DLD1 (cell line): ENCODE results near the gene TMBIM4.

Experiments
- in situ Hi-C: cut with HindIII; loops from 2 replicates; pipeline ENCODE4 v1.10.0; 2017; ENCODE audit warnings: low sequenced_read_pairs

Gene TMBIM4

GRCh38 chr12:66142826-66143225 lies 27.0 kb downstream of the TMBIM4 start:
- in situ Hi-C loops, result no loop called here

- in situ Hi-C loops, result no loop called here
Measured at GRCh38 chr12:66141299-66141698, 28.5 kb downstream of the TMBIM4 start.

GRCh38 chr12:66140731-66141130 lies 29.1 kb downstream of the TMBIM4 start:
- in situ Hi-C loops, result no loop called here

- in situ Hi-C loops, result no loop called here
Measured at GRCh38 chr12:66139328-66139727, 30.5 kb downstream of the TMBIM4 start.

GRCh38 chr12:66137937-66138336 lies 31.9 kb downstream of the TMBIM4 start:
- in situ Hi-C loops, result no loop called here

- in situ Hi-C loops, result no loop called here
Measured at GRCh38 chr12:66132408-66132807, 37.4 kb downstream of the TMBIM4 start.

- in situ Hi-C loops, result no loop called here
Measured at GRCh38 chr12:66131067-66131688, 38.6 kb downstream of the TMBIM4 start.

GRCh38 chr12:66130267-66131066 lies 39.3 kb downstream of the TMBIM4 start, which contains the start of gene LLPH:
TSS of gene LLPH (minus strand) at chr12:66130750. CDS start at chr12:66129106, 1,644 bp downstream.
- in situ Hi-C loops, result no loop called here

- in situ Hi-C loops, result no loop called here
Measured at GRCh38 chr12:66129934-66130266, 39.9 kb downstream of the TMBIM4 start.

GRCh38 chr12:66127650-66128049 lies 42.1 kb downstream of the TMBIM4 start:
- in situ Hi-C loops, result no loop called here

- in situ Hi-C loops, result loop anchor here (25.0 kb wide), 1 partner anchor 808 kb away; no protein-coding TSS in a partner anchor
Measured at GRCh38 chr12:66120477-66120876, 49.3 kb downstream of the TMBIM4 start.

- in situ Hi-C loops, result loop anchor here (25.0 kb wide), 1 partner anchor 808 kb away; no protein-coding TSS in a partner anchor
Measured at GRCh38 chr12:66119870-66120241, 49.9 kb downstream of the TMBIM4 start.

GRCh38 chr12:66119229-66119869 lies 50.4 kb downstream of the TMBIM4 start:
- in situ Hi-C loops, result loop anchor here (25.0 kb wide), 1 partner anchor 807 kb away; no protein-coding TSS in a partner anchor

- in situ Hi-C loops, result loop anchor here (25.0 kb wide), 1 partner anchor 806 kb away; no protein-coding TSS in a partner anchor
Measured at GRCh38 chr12:66118240-66118891, 51.4 kb downstream of the TMBIM4 start.

GRCh38 chr12:66117242-66117641 lies 52.6 kb downstream of the TMBIM4 start:
- in situ Hi-C loops, result loop anchor here (25.0 kb wide), 1 partner anchor 805 kb away; no protein-coding TSS in a partner anchor

- in situ Hi-C loops, result loop anchor here (25.0 kb wide), 1 partner anchor 803 kb away; no protein-coding TSS in a partner anchor
Measured at GRCh38 chr12:66115071-66115600, 54.7 kb downstream of the TMBIM4 start.

GRCh38 chr12:66113471-66113870 lies 56.3 kb downstream of the TMBIM4 start:
- in situ Hi-C loops, result loop anchor here (25.0 kb wide), 1 partner anchor 801 kb away; no protein-coding TSS in a partner anchor

- in situ Hi-C loops, result loop anchor here (25.0 kb wide), 1 partner anchor 799 kb away; no protein-coding TSS in a partner anchor
Measured at GRCh38 chr12:66111605-66112004, 58.2 kb downstream of the TMBIM4 start.

- in situ Hi-C loops, result loop anchor here (25.0 kb wide), 1 partner anchor 797 kb away; no protein-coding TSS in a partner anchor
Measured at GRCh38 chr12:66109056-66109455, 60.7 kb downstream of the TMBIM4 start.

GRCh38 chr12:66108386-66108785 lies 61.4 kb downstream of the TMBIM4 start:
- in situ Hi-C loops, result loop anchor here (25.0 kb wide), 1 partner anchor 796 kb away; no protein-coding TSS in a partner anchor
